ENCODE measurements around the gene BRMS1. TPM values are rescaled to one million over a fixed set of nuclear protein-coding genes. Genes with fewer than 3 reads are reported as not detected.

BRMS1 gene
- total RNA-seq, 1 donor from 2014 or later = 37.8 TPM

GRCh38 chr11:66331542-66332370, 13.1 kb downstream of the BRMS1 start:
- peaks cover 43% of the 10 kb centered on the region for H3K4me1 ChIP-seq
- no peaks in the 10 kb centered on the region for H3K27me3 ChIP-seq (ENCODE audit: low read depth)
- peaks cover 18% of the 10 kb centered on the region for H3K36me3 ChIP-seq
- TF ChIP-seq CTCF (IDR thresholded peaks at IDR 0.05) = no peak
- ATAC-seq (no peak), DNase-seq (peak; percentile 30)
- no peak overlapping the region for H3K4me3 ChIP-seq
- H3K27ac ChIP-seq = no peak overlapping the region
- H3K9me3 ChIP-seq = no peaks in the 10 kb centered on the region
- intact Hi-C loops (cut with DNase I) = no loop called here

GRCh38 chr11:66330931-66331330, 14.0 kb downstream of the BRMS1 start:
- DNase-seq (peak; percentile 36), ATAC-seq (no peak)
- intact Hi-C loops (cut with DNase I) = no loop called here
- peaks cover 41% of the 10 kb centered on the region for H3K4me1 ChIP-seq
- no peak for TF ChIP-seq CTCF (IDR thresholded peaks at IDR 0.05)
- no peak overlapping the region for H3K27ac ChIP-seq
- no peaks in the 10 kb centered on the region for H3K9me3 ChIP-seq
- H3K27me3 ChIP-seq (ENCODE audit: low read depth) = no peaks in the 10 kb centered on the region
- H3K4me3 ChIP-seq = no peak overlapping the region
- H3K36me3 ChIP-seq = peaks cover 18% of the 10 kb centered on the region

GRCh38 chr11:66329165-66329673, 15.7 kb downstream of the BRMS1 start:
- no peak overlapping the region for H3K4me3 ChIP-seq
- DNase-seq = no peak
- H3K36me3 ChIP-seq = peaks cover 18% of the 10 kb centered on the region
- H3K27ac ChIP-seq = no peak overlapping the region
- no peaks in the 10 kb centered on the region for H3K9me3 ChIP-seq
- H3K27me3 ChIP-seq (ENCODE audit: low read depth) = no peaks in the 10 kb centered on the region
- intact Hi-C loops (cut with DNase I) = no loop called here
- H3K4me1 ChIP-seq = peaks cover 26% of the 10 kb centered on the region
- no peak for TF ChIP-seq CTCF (IDR thresholded peaks at IDR 0.05)
- ATAC-seq = no peak

GRCh38 chr11:66328302-66329144, 16.4 kb downstream of the BRMS1 start:
- no peaks in the 10 kb centered on the region for H3K27me3 ChIP-seq (ENCODE audit: low read depth)
- no peak overlapping the region for H3K4me3 ChIP-seq
- H3K9me3 ChIP-seq = no peaks in the 10 kb centered on the region
- H3K36me3 ChIP-seq = peaks cover 14% of the 10 kb centered on the region
- peak overlapping the region; percentile 20 for H3K27ac ChIP-seq
- peak; percentile 83 for DNase-seq
- intact Hi-C loops (cut with DNase I) = no loop called here
- peak; percentile 88 to 90 for ATAC-seq
- peaks cover 26% of the 10 kb centered on the region for H3K4me1 ChIP-seq
- TF ChIP-seq CTCF (IDR thresholded peaks at IDR 0.05) = peak; percentile 98

- DNase-seq = no peak
- H3K27ac ChIP-seq = peak overlapping the region; percentile 20
- peaks cover 26% of the 10 kb centered on the region for H3K4me1 ChIP-seq
- intact Hi-C loops (cut with DNase I) = no loop called here
- H3K9me3 ChIP-seq = no peaks in the 10 kb centered on the region
- no peak overlapping the region for H3K4me3 ChIP-seq
- ATAC-seq = peak in 1 of 2 donors; percentile 2
- H3K27me3 ChIP-seq (ENCODE audit: low read depth) = no peaks in the 10 kb centered on the region
- TF ChIP-seq CTCF (IDR thresholded peaks at IDR 0.05) = no peak
- H3K36me3 ChIP-seq = peaks cover 8% of the 10 kb centered on the region
Measured at GRCh38 chr11:66328031-66328301, 16.9 kb downstream of the BRMS1 start.
